Non-pigmented ciliary epithelial cell (primary cell): Measurements from ENCODE around the gene NDE1.

Experiments
- DNase-seq: peaks from one replicate; pipeline ENCODE4 v3.0.0-alpha.2; 2010; ENCODE audit warnings: low read depth

The NDE1 gene

DNA sequence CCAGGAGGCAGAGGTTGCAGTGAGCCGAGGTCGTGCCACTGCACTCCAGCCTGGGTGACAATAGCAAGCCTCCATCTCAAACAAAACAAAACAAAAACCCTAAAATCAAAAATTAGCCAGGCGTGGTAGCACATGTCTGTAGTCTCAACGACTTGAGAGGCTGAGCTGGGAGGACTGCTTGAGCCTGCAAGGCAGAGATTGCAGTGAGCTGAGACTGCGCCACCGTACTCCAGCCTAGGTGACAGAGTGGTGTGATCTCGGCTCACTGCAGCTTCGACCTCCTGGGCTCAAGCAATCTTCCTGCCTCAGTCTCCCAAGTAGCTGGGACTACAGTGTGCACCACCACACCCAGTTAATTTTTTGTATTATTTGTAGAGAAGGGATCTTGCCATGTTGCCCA is 119.2 kb downstream of the NDE1 start:
- no peak for DNase-seq

DNA sequence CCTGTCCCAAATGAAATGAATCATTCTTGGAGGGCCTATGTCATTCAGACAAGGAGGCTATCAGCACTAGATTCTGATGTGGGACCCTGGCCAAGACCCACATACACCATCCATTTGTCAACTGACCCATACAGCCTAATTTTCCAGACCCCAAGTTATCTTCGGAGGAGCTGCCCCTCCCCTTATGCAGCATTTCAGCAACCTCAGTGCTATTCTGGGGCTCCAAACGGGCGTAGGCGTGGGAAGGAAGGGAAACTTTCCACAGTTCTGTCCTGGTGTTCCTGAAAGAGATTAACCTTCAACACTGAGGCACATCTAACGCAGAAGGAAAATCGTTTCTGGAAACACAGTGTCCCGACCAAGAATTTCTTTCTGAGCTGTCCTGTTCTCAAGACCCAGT is 120.1 kb downstream of the NDE1 start:
- DNase-seq, result no peak

DNA sequence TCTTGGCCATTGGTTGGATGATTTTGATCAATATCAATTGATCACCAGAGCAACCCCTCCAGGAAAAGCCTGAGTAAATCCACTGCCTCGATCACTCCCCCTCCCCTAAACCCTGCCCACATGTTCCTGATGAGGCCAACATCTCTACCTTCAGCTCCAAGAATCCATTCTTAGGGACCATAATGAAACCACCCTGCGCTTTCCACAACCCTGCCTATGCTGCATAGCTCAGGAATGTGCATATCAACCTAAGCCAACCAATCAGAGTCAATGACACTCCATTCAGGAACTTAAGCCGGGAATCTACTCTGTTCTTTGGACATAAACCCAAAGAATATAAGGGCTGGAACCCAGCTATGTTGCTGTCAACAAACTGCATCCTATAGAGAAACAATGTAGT is 120.5 kb downstream of the NDE1 start:
- no peak for DNase-seq

DNA sequence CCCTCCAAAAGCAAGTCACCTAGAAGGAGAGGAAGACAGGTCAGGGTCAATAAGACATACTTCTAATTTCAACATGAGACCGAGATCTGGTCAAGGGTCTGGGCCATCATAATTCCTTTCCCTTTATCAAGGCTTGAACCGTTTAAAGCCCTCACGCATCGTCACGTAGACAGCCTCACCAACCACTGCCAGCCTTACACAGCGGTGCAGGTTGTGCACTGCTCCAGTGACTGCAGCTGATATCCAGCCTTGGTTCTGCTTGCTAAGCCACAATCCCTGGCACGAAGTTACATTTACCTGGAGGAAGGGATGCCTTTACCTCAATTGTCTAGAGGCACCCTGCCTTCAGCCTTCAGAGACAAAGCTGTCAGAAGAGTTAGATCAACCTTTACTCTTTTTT is 121.6 kb downstream of the NDE1 start:
- DNase-seq, result no peak

DNA sequence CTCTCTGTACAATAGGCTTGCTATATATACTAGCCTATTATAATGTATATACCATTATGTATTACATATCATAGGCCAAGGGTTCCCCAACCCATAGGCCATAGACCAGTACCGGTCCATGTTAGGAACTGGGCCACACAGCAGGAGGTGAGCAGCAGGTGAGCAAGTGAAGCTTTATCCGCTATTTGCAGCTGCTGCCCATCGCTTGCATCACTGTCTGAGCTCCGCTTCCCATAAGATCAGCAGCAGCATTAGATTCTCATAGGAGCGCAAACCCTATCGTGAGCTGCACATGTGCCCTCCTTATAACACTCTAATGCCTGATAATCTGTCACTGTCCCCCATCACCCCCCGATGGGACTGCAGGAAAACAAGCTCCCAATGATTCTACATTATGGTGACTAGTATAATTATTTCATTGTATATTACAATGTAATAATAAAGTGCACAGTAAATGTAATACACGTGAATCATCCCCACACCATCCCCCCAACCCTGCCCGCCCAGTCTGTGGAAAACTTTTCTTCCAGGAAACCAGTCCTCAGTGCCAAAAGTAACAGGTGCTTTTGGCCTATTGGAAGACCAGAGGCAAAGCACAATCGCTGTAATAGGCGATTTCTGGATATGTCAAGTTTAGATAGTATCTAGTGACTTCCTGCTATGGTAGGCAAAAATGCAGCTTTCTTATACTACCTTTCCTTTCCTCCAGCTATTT is 122.7 kb downstream of the NDE1 start:
- no peak for DNase-seq

DNA sequence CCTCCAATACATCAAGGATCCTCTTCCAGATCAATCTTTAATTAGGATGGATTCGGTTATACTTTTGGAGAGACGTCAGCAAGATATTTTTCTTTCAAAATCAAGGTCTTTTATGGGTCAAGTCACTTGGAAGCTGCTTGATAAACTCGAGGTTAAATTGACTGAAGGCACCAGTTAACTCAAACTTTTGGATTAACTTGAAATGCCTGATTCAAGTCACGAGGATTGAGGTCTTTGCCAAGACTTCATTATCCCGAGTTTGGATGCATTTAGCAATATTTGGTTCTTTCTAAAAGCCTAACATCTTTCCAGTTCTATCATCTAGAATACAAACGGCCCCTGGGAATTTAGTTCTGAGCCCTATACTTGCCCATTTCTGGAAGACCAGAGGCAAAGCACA is 123.9 kb downstream of the NDE1 start:
- DNase-seq, result no peak

DNA sequence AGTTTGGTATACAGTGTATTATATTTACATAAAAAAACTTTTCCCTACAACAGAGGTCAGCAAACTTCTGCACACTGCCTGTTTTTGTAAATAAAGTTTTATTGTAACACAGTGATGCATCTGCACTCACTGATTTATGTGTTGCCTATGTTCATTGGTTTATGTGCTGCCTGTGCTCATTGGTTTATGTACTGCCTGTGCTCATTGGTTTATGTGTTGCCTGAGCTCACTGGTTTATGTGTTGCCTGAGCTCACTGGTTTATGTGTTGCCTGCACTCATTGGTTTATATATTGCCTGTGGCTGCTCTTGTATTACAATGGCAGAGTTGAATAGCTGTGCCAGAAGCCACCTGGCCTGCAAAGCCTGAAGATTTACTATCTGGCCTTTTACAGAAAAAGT is 125.2 kb downstream of the NDE1 start:
- DNase-seq, result no peak

DNA sequence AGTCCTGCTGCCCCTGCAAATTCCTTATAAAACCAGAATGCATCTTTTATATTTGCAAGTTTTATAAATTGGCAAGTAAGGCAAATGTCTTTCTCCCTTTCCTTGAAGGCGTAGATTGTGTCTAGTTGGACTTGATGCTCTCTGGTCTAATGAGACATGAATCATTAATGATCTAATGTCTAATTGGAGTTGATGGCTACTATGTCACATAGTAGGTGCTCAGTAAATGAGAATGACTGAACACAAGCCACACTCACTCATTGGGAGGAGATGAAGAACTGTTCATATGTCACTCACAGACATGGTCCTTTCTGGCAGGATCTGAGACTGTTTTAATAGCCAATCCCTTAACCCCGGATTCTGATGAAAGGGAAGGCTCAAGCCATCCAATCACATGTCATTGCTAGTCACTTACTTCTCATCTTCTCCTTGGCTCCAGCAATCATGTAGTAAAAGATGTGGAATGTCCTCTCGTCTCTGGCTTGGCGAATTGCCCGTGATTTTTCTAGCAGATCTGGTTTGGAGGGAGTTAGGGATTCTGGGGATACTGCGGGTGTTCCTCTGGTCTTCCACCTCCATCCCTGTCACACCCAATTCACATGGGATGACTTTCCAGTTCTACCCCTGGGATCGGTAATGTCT is 125.7 kb downstream of the NDE1 start:
- DNase-seq, result no peak
